OCI-LY1 (cell line): ENCODE measurements around the gene MOSPD2.

Experiments used
- CTCF ChIP-seq: fragments of 200-600 bp; sonication (generic), shearing (Covaris generic); IDR thresholded peaks from 2 replicates; pipeline ENCODE4 v1.5.1; 2017; ENCODE audit warnings: mild to moderate bottlenecking, antibody characterized with exemption, low read length, moderate library complexity, mixed read lengths
- EZH2 ChIP-seq: fragments of 200-600 bp; sonication (generic), shearing (Covaris generic); IDR thresholded peaks from 2 replicates; pipeline ENCODE4 v1.8.0; 2017; ENCODE audit warnings: borderline replicate concordance, mixed run types, mild to moderate bottlenecking, antibody characterized with exemption, low read length, moderate library complexity, mixed read lengths

GRCh38 chrX:14872355-14872754 is 866 bp upstream of the MOSPD2 start:
- TF ChIP-seq CTCF (no peak), EZH2 (no peak)
